ENCODE results near the gene DENND1B.
A peak's percentile ranks its signal among the peaks of the same experiment; 100 is the strongest.

DENND1B gene

DNA sequence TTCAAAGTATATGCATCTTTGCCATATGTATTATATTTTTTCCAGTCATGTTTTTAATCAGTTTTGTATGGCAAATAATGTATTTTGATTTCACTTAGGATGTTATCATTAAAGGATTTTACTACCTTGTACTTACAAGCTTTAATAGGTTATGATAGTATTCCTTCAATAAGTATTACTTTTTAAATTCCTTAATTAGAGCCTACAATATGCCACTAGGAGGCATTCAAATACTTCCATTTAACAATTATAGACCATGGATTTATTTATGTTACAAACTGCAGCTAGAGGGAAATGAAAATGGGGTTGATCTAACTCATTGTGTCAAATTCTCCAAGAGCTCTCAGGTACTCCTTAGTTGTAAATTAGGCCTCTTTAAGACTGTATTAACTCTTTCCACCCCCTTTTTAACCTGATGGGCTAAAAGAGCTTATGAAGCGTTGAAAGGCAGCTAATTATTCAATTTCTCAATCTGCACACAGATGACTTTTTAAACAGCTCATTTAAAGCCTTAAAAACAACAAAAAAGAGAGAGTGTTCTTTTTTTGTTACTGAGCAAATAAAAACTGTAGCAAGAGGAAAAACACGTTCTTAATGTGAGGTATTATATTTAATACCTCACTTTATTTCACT is 156.2 kb downstream of the DENND1B start:
- FAIRE-seq: no peak
- no peak for DNase-seq (ENCODE audit: insufficient read length, low spot score)
- TF ChIP-seq, protein P1, sequence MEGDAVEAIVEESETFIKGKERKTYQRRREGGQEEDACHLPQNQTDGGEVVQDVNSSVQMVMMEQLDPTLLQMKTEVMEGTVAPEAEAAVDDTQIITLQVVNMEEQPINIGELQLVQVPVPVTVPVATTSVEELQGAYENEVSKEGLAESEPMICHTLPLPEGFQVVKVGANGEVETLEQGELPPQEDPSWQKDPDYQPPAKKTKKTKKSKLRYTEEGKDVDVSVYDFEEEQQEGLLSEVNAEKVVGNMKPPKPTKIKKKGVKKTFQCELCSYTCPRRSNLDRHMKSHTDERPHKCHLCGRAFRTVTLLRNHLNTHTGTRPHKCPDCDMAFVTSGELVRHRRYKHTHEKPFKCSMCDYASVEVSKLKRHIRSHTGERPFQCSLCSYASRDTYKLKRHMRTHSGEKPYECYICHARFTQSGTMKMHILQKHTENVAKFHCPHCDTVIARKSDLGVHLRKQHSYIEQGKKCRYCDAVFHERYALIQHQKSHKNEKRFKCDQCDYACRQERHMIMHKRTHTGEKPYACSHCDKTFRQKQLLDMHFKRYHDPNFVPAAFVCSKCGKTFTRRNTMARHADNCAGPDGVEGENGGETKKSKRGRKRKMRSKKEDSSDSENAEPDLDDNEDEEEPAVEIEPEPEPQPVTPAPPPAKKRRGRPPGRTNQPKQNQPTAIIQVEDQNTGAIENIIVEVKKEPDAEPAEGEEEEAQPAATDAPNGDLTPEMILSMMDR (IDR thresholded peaks at IDR 0.05; ENCODE audit: insufficient read depth, missing control alignments): peak; percentile 81

DNA sequence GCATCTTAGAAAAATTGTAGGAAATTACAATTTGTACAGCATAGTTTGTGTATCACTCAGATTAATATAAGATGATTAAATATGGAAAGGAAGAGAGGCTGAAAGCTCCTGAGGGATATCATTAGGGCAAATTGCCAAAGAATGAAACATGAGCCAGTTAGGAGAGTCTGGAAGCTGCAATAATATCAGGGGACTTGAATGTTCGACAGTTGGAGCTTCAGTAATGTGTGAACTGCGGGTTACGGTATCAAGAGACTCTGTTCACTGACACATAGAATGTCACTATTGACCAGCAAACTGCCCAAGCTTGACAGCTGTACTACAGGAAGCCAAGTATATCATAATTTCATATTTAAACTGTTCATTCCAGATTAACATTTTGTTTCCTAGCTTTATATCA is 157.2 kb downstream of the DENND1B start:
- peak; percentile 99 for FAIRE-seq
- TF ChIP-seq, protein P1 (IDR thresholded peaks at IDR 0.05; ENCODE audit: insufficient read depth, missing control alignments): no peak
- DNase-seq (ENCODE audit: insufficient read length, low spot score): no peak

DNA sequence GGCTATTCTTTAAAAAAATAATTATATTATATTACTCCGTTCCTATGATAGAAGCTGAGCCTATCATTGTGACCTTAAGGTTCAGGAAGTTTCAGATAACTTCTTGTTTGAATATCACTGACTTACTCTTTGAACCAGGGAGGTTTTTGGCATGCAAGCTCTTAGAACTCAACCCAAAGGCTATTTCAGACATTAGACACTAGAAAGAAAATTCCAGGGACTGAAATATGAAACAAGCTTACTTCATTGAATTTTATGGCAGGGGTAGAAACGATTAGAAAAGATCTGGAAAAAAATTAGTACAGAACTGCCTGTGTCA is 159.6 kb downstream of the DENND1B start:
- TF ChIP-seq, protein P1 (IDR thresholded peaks at IDR 0.05; ENCODE audit: insufficient read depth, missing control alignments): no peak
- no peak for DNase-seq (ENCODE audit: insufficient read length, low spot score)
- FAIRE-seq: no peak

DNA sequence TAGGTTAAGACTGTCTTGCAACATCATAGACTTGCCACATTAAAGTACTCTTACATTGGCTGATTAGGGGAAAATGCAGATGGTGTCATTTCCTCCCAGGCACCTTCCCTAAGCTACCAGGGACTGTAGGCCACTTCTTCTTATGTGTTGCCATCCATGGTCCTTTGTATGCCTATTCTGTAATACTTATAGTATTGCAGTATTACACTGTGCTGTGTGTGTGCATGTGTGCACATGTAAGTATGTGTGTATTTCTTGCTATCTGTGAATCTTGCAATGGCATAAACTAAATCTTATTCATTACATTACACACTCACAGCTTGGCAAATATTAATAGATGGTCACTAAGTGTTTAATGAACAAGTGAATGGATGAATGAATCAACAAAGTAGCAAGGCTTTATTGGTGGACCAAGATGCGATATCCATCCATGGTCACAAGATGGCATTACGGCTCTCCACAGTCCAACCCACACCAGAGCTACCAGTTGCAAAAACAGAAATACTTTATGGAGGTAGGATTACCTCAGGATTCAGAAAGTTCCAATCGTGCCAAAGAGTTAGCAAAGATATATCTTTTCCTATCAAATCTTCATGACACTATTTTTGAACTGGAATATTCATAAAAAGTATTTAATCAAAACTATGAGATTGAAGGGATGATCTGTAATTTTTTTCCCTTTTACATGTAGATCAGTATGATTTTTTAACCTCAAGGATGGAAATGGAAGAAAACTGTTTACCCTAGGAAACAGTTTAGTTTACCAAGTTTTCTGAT is 160.2 kb downstream of the DENND1B start:
- TF ChIP-seq, protein P1 (IDR thresholded peaks at IDR 0.05; ENCODE audit: insufficient read depth, missing control alignments): peak; percentile 79
- FAIRE-seq: peak; percentile 100
- DNase-seq (ENCODE audit: insufficient read length, low spot score): no peak

DNA sequence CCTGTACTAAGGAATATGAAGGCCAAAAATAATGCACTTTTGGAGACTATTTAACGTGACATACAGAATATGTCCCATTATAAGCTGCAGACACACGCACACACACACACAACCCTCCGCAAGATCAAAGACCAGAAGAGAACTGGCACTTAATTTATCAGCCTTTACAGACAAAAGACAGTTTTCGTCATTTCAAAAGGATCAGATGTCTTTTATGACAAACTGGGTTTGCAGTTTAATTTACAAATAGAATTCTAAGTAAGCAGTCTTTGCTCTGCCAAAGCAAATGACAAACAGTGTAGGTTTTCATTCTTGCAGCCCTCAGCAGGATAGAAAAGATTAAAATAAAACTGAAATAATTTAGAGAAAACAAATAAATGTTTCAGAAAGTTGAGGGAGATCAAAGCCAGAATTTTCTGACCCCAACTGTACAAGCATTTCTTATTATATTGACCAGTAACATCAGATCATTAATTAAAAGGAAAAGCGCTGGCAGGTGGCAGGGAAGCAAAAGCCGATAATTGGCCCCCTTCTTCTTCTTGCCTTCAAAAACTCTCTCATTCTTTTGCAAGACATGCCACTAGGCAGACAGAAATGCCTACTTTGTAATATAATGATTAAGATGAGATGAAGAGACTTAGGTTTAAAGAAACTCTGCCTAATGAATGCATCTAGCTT is 169.0 kb downstream of the DENND1B start:
- DNase-seq (ENCODE audit: insufficient read length, low spot score) (no peak), FAIRE-seq (no peak)
- TF ChIP-seq, protein P1 (IDR thresholded peaks at IDR 0.05; ENCODE audit: insufficient read depth, missing control alignments): no peak

DNA sequence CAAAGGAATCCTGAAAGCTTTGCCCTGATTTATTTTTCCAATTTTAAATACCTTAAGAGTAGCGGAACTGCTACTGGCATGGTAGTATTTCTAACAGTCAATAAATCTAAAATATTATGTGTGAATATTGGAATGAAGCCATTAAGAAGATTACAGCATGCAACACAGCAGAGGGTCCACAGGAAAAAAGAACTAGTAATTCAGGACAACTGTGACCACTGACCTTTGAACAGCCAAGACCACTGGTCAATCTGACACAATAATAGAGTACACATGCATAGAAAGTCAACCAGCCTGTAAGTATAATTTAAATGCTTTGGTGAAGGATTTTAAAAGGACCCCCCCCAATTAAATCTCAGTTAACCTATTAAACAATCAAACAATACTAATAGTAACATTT is 171.0 kb downstream of the DENND1B start:
- TF ChIP-seq, protein P1 (IDR thresholded peaks at IDR 0.05; ENCODE audit: insufficient read depth, missing control alignments): no peak
- DNase-seq (ENCODE audit: insufficient read length, low spot score) (no peak), FAIRE-seq (peak; percentile 92)
